ENCODE results near the gene BSDC1. TPM values are rescaled to one million over a fixed set of nuclear protein-coding genes. Genes with fewer than 3 reads are reported as not detected.
A peak's percentile ranks its signal among the peaks of the same experiment; 100 is the strongest.

The BSDC1 gene
- total RNA-seq, 1 experiment from 2014 or later: 44.7 TPM

DNA sequence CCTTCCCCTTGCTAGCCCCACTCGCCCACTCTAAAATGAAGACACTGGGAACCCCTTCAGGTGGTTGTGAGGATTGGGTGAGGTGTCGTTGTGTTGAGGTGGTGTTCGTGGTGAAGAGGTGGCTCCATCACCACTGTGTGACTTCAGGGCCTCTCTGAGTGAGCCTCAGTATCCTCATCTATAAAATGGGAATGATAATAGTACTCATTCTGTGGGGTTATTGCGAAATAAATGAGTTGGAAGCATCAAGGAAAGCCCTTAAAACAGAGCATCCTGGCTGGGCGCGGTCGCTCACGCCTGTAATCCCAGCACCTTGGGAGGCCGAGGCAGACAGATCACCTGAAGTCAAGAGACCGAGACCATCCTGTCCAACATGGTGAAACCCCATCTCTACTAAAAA lies 51.5 kb downstream of the BSDC1 start:
- in situ Hi-C loops (cut with HindIII; ENCODE audit: low pct_unique_long_range_greater_than_20kb, low sequenced_read_pairs): no loop called here
- DNase-seq (ENCODE audit: low read depth): no peak

DNA sequence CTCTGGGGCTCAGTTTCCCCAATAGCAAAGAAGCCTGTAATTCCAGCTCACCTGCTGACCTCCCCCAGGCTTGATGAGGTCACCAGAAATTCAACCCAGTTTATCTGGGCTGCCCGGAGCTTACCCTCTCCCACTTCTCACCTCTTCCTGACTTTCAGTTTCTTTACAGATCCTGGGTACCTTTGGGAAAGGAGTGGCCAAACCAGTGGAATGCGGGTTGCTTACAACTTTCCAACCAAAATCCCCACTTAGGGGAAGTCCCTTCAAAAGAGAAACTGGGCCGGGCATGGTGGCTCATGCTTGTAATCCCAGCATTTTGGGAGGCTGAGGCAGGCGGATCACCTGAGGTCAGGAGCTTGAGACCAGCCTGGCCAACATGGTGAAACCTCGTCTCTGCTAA lies 52.3 kb downstream of the BSDC1 start:
- in situ Hi-C loops (cut with HindIII; ENCODE audit: low pct_unique_long_range_greater_than_20kb, low sequenced_read_pairs): no loop called here
- no peak for DNase-seq (ENCODE audit: low read depth)

DNA sequence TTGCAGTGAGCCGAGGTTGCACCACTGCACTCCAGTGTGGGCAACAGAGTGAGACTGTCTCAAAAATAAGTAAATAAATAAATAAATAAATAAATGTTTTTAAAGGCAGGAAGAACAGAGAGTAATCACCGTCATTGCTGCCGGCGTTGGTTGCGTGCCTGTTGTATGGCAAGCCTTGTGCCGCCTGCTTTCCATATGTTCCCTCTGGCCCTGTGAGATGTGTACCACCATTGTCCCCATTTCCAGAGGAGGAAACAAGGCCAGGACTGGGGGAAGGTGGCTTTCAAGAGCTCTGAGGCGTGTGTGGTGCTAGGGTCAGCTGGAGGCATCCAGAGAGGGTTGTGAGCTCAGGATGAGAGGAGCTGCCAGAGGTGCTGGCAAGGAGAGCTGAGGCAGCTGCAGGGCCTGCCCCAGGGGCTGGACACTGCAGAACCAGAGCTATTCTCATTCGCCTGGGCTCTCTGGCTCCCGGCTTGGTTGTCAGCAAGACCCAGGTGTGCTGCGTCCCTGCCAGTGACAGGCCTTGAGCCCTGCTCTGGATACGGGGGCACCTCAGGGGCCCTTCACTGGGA lies 53.0 kb downstream of the BSDC1 start:
- in situ Hi-C loops (cut with HindIII; ENCODE audit: low pct_unique_long_range_greater_than_20kb, low sequenced_read_pairs): no loop called here

DNA sequence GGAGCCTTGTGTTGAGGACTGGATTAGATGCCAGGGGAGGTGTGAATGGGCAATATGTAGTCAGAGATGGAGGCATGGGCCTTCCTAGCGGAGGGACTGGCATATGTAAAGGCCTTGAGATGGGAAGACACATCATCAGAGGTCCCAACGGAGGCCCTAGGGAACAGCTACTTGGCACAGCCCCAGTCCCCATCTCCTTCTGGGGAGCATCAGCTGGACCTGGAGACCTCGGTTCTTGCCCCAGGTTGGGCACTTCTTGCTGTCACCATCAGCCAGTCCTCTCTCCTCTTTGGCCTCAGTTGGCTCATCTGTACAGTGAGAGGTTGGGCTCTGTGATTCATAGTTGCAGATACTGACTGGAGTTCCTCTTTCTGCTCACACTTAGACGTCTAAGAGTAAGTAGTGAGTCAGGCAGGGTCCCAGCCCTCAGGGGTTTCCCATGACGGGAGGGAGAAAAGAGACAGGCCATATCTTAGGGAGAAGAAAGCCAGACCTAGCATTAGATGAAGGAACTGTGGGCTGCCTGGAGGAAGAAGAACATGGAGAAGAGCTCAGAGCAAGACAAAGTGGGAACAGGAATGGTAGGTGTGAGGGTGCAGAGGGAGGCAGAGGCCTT lies 54.8 kb downstream of the BSDC1 start:
- in situ Hi-C loops (cut with HindIII; ENCODE audit: low pct_unique_long_range_greater_than_20kb, low sequenced_read_pairs): no loop called here
- no peak for DNase-seq (ENCODE audit: low read depth)

More for the DNA sequence above, 53.0 kb downstream of the BSDC1 start:
- no peak for DNase-seq (ENCODE audit: low read depth)

DNA sequence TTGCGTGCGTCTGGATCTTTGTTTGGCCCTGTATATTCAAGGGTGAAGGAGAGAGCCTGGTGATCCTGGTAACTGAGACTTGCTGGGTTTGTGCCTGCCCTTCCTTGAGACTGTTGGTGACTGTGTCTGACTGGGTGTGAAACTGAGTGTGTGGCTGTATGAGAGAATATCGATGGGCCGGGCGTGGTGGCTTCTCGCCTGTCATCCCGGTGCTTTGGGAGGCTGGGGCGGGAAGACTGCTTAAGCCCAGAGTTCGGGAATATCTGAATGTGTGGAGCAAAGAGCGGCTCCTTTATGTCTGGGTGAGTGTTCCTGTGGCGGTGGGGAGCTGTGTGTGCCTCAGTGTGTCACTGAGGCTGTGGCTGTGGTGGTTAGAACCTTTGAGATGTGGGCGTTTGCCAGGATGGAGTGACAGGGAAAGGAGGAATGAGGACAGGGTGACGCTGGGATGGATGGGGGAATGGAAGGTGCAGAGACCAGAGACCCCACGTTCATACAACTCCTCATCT lies 55.5 kb downstream of the BSDC1 start:
- DNase-seq (ENCODE audit: low read depth): no peak
- in situ Hi-C loops (cut with HindIII; ENCODE audit: low pct_unique_long_range_greater_than_20kb, low sequenced_read_pairs): no loop called here

DNA sequence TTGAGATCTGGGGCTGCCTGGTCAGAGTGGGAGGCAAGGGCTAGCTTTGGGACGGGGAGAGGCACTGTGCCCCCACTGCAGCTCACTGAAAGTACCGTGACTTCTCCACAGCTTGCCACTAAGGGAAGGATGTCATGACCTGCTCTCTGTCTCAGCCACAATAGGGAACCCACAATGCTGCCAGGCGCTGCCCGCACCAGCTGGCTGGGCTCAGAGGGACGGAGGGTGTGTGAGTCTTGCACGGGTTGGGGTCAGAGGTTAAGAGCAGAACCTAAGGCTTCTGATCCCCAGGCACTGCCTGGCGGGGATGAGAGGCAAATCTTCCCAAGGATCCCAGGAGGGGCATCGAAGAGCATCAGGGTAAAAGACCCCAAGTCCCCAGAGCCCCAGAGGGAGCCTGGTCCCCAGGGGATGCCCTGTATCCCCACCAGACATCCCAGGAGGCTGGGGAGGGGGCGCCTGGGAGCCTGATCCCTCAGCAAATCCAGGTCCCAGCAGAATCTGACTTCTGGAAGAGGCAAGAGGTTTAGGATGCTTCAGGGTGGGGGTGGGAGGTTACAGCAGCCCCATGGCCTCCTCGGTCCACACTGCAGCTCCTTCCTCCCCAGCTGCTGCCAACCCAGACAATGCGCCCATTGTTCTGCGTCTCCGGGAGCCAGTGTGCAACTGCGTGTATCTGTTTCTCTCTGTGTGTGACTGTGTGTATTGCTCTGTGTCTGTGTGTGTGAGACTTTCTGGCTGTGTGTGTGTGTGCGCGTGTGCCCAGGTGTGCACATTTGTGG lies 56.2 kb downstream of the BSDC1 start:
- DNase-seq (ENCODE audit: low read depth): no peak
- in situ Hi-C loops (cut with HindIII; ENCODE audit: low pct_unique_long_range_greater_than_20kb, low sequenced_read_pairs): no loop called here

DNA sequence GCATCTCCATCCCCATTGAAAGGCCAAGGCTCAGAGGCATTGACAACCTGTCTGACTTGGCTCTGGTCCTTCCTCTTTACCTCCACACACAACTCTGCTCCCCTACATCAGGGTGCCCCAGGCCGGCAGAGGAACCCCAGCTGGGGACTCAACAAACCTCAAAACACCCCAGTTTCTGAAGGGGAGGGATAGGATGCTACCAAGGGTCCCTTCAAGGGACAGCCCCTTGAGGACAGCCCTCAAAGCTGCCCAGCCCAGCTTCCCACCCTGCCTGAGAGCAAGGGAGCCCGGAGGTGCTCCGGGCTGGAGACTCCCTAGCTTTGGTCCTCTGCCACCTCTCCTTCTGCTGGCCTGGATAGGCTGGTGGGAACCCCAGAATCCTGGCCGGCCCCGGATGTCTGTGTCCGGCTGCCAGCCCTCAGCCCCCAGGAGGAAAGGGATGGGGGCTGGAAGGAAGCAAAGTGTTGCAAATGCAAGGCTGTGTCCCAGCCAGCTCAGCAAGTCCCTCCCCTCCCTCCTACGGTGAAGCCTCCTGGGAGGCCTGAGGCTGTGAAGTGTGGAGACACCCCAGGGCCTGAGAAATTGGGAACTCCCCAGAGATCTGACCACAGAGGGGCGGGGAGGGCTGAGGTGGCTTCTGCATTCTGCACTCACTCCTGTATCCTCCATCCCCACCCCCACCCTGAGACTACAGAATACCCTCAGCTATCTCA lies 57.1 kb downstream of the BSDC1 start:
- peak; percentile 33 for DNase-seq (ENCODE audit: low read depth)

DNA sequence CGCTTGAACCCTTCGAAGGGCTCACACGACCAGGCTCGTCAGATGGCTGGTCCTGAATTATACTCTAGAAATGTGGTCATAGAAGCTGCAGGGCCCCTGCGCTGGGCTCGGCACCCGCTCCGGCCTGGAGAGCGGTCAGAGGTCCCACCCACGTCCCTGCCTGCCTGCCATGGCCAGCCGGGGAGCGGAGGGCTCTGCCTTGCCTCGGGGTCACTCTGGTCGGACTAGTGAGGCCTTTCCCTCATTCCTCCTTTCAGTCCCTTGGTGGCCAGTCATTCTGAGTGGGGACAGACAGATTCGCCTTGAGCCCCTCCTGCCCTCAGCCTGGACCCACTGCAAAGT lies 57.7 kb downstream of the BSDC1 start:
- in situ Hi-C loops (cut with HindIII; ENCODE audit: low pct_unique_long_range_greater_than_20kb, low sequenced_read_pairs): no loop called here
- no peak for DNase-seq (ENCODE audit: low read depth)

More for the DNA sequence above, 57.1 kb downstream of the BSDC1 start:
- in situ Hi-C loops (cut with HindIII; ENCODE audit: low pct_unique_long_range_greater_than_20kb, low sequenced_read_pairs): no loop called here

DNA sequence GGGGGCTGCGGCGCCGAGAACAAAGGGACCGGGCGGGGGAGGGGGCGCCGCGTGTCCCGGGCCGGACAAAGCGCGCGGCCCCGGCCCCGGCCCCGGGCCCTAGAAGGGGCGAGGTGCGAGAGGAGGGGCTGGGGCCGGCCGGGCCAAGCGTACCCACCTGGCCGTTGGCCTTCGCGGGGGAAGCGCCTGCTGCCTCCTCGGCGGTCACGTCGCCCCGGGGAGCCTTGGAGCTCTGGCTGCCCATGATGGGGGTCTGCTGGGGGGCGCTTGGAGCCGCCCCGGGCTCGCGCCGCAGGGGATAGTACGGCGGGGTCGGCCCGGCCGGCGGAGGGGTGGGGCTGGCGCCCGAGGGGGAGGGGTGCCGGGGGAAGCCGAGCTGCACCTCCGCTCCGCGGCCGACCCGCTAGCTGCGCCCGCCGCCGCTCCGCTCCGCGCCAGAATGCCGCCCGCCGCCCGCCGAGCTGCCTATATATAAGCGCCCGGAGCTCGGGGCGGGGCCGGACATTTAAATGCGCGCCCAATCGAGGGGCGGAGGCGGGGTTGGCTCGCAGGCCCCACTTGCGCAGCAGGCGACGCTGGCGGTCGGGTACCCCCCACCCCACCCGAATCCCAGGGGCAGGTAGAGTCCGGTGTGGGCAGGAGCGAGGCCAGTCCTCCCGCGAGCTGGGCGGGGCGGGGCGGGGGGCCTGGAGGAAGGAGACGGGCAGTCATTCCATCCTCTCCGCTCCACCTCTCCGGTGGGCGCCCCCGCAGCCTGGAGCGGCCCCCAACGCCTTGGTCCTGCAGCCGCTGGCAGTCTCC lies 58.3 kb downstream of the BSDC1 start, which contains the start of gene MARCKSL1:
MARCKSL1 (minus strand) TSS at position 444 of the 801 bp plus-strand sequence; CDS start at position 244, 200 bp downstream.
- DNase-seq (ENCODE audit: low read depth): peak; percentile 48
- in situ Hi-C loops (cut with HindIII; ENCODE audit: low pct_unique_long_range_greater_than_20kb, low sequenced_read_pairs): no loop called here

DNA sequence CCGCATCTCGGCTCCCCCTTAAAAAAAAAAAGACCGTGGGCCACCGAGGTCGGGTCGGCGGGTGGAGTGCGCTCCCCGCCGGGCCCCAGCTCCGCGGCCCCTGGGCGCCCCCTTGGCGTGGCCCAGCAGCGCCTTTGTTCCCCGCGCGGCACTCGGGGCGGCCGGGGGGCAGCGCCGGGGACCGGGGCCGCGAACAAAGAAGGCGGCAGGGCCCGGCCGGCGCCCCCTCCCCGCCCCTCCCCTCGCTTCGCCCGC lies 58.8 kb downstream of the BSDC1 start:
- DNase-seq (ENCODE audit: low read depth): no peak
- in situ Hi-C loops (cut with HindIII; ENCODE audit: low pct_unique_long_range_greater_than_20kb, low sequenced_read_pairs): no loop called here

DNA sequence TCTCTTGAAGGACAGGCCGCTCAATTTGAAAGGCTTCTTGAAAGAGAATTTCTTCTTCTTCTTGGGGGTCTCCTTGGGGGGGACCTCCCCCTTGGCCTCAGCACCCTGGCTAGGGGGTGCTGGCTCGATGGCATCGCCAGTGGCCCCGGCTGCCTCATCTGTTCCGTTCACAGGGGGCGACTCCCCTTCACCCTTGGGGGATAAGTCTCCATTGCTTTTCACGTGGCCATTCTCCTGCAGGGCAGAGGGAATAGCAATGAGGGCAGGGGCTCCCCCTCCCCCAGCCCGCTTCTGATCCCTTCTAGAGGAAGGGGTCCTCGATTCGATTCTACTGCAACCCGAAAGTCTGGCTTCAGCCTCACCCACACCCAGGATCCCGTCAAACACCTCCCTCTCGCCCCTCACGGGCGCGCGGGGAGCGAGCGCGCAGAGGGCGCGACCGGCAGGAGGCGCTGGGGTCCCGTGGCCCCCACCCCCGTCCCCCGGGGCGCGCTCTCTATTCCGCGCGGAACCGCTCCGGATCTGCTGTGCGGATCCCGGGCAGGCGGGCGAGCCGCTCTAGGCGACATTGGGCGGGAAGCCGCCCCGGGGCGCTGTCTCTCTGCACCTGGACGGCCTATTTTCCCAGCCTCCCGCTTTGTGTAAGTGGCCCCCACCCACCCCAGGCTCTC lies 59.2 kb downstream of the BSDC1 start:
- no peak for DNase-seq (ENCODE audit: low read depth)
- in situ Hi-C loops (cut with HindIII; ENCODE audit: low pct_unique_long_range_greater_than_20kb, low sequenced_read_pairs): no loop called here

DNA sequence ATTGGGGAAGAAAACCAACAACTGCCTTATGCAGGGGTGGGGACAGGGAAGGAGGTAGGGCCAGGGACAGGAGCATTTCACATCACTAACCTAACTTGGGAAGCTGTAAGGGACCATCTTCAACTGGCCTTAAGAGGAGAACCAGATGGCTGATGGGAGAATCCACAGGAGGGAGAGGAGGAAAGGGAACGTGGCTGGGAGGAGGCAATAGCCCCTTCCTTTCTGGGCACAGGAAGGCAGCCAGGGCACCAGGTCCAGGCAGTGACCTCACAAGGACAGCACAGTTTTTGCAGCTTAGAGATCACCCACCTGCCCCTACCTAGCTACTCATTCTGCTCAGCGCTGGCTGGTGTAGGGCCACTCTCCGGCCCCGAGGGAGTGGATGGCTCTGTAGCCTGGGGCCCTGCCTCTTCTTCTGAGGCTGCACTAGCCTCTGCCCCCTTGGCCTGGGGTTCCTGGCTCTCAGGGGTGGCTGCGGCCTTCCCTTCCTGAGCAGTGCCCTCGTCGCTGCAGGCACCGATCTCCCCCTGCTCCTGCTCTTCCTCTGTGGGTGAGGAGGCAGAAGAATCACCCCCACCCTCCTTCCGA lies 59.9 kb downstream of the BSDC1 start:
- in situ Hi-C loops (cut with HindIII; ENCODE audit: low pct_unique_long_range_greater_than_20kb, low sequenced_read_pairs): no loop called here
- DNase-seq (ENCODE audit: low read depth): no peak

DNA sequence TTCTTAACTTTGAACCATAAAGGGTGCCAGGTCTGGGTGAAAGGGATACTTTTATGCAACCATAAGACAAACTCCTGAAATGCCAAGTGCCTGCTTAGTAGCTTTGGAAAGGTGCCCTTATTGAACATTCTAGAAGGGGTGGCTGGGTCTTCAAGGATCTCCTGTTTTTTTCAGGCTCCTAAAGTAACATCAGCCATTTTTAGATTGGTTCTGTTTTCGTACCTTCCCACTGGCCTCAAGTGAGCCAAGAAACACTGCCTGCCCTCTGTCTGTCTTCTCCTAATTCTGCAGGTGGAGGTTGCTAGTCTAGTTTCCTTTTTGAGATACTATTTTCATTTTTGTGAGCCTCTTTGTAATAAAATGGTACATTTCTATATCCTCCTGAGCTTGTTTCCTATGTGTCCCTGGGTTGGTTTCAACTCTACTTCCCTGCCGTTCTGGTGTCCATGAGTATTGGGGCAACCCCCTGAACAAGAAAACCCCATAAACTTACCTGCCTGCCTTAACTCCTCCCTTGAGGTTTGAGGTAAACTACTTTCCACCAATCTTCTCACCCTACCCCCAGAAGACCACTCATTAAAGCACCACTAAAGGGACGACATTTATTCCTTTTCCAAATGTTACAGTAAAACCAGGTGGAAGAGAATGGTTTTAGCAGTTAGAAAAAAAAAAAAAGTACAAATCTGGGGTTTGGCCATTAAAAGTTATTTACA lies 60.8 kb downstream of the BSDC1 start:
- in situ Hi-C loops (cut with HindIII; ENCODE audit: low pct_unique_long_range_greater_than_20kb, low sequenced_read_pairs): no loop called here

DNA sequence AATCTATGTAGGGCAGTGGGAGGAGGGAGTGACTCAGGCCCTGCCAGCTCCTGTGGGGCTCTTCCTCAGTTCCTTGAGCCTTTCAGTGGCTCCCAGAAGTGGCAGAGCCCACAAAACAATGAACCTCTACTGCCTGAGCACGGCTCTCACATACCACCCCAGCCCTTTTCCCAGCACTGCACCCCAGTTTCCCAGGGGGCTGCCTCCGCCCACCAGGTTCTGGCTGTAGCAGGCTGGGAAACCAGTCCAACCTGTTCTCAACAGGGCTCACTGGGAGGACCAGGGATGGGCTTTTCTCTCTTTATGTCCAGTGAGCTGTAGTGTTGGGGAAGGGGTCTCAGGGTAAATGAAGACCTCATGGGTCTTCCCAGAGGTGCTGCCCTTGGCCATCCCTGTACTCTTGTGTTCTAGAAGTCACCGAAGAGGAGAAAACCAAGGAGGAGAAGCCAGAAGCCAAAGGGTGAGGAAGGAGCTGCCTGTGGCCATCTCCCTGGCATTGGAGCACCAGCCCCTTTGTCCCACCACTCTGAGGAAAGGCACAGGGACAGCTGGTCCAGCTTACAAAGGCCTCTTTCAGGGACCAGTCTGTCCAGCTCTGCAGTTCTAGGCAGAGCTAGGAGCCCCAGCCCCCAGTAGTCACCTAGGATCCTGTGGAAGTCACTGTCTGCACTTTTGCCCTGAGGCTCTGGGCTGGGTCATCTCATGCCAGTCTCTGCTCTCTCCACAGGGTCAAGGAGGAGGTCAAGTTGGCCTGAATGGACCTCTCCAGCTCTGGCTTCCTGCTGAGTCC lies 61.8 kb downstream of the BSDC1 start:
- in situ Hi-C loops (cut with HindIII; ENCODE audit: low pct_unique_long_range_greater_than_20kb, low sequenced_read_pairs): no loop called here
- DNase-seq (ENCODE audit: low read depth): no peak

More for the DNA sequence above, 60.8 kb downstream of the BSDC1 start:
- DNase-seq (ENCODE audit: low read depth): no peak

DNA sequence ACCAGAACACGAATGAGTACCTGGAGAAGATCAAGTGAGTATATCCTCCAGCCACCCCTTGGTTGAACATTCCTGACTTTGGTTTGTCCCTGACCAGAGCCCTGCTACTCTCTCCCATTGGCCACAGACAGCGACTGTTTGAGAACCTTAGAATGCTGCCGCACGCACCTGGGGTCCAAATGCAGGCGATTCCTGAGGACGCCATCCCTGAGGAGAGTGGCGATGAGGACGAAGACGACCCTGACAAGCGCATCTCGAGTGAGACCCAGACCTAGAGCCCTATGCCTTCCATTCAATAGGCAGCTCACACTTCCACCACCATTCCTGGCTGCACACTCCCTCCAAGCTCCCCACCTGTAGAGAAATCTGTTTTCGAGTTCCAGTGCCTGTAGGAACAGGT lies 62.7 kb downstream of the BSDC1 start:
- in situ Hi-C loops (cut with HindIII; ENCODE audit: low pct_unique_long_range_greater_than_20kb, low sequenced_read_pairs): no loop called here
- no peak for DNase-seq (ENCODE audit: low read depth)

DNA sequence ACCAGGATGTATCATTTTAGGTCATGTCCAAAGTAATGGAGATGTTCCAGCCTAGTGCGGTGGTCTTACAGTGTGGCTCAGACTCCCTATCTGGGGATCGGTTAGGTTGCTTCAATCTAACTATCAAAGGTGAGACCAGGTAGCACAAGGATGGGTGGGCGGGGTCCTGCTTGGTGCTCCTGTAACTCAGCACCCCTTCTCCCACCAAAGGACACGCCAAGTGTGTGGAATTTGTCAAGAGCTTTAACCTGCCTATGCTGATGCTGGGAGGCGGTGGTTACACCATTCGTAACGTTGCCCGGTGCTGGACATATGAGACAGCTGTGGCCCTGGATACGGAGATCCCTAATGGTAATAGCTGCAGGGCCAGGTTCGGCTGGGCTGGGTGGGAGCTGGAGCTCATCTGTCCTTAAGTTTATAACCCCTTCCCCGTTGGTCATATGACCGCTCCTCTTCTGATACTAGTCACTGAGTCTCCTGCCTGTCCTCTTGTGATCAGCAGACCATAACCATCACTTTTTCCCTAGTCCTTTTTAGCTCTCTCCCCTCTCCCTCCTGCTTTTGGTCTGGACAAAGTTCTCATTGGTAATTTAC lies 63.6 kb downstream of the BSDC1 start:
- no peak for DNase-seq (ENCODE audit: low read depth)
- in situ Hi-C loops (cut with HindIII; ENCODE audit: low pct_unique_long_range_greater_than_20kb, low sequenced_read_pairs): no loop called here

All from Caki2 (cell line).